Peyer's patch (tissue), 4 donors: ENCODE measurements around the gene DCTD.

Experiments used
- POLR2A ChIP-seq, 2 donors: fragments of 450-650 bp; IDR thresholded peaks; one replicate each; pipeline ENCODE4 v1.5.1; 2017; ENCODE audit warnings: antibody characterized with exemption in 2 of 2, mild to moderate bottlenecking in 2 of 2, moderate library complexity in 2 of 2
- TF ChIP-seq, protein P1 (sequence below), 6 experiments: fragments of 450-650 bp in 4 of 6; fragments of 200-600 bp in 2 of 6; sonication (generic) in 1 of 6; IDR thresholded peaks; one replicate each; pipeline ENCODE4 v1.5.1; 2017 to 2019; ENCODE audit warnings: antibody characterized with exemption in 6 of 6, mild to moderate bottlenecking in 3 of 6, moderate library complexity in 1 of 6

DNA sequence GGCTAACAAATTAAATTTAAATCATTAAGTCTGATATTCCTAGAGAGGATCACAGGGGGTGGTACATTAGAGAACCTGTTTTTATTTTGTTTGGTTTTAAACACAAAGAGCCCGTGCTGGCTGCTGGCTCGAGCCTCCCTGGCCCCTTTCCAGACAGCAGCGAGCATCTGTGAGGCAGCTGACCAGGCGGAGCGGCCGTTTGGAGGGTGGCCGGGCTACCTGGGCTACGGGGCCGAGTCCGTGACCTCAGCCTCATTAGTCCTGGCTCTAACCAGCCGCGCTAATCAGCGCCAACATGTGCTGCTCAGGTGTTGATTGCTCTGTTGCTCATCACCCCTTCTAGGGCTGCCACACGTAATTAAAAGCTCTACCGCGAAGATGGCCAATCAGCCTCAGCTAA is 35.3 kb downstream of the DCTD start:
- TF ChIP-seq, protein P1, sequence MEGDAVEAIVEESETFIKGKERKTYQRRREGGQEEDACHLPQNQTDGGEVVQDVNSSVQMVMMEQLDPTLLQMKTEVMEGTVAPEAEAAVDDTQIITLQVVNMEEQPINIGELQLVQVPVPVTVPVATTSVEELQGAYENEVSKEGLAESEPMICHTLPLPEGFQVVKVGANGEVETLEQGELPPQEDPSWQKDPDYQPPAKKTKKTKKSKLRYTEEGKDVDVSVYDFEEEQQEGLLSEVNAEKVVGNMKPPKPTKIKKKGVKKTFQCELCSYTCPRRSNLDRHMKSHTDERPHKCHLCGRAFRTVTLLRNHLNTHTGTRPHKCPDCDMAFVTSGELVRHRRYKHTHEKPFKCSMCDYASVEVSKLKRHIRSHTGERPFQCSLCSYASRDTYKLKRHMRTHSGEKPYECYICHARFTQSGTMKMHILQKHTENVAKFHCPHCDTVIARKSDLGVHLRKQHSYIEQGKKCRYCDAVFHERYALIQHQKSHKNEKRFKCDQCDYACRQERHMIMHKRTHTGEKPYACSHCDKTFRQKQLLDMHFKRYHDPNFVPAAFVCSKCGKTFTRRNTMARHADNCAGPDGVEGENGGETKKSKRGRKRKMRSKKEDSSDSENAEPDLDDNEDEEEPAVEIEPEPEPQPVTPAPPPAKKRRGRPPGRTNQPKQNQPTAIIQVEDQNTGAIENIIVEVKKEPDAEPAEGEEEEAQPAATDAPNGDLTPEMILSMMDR (IDR thresholded peaks at IDR 0.05), result no peak
- no peak for TF ChIP-seq POLR2A (IDR thresholded peaks at IDR 0.05)
